Hepatocyte (in vitro differentiated cells): ENCODE measurements around the gene NAP1L1. TPM values are rescaled to one million over a fixed set of nuclear protein-coding genes. Genes with fewer than 3 reads are reported as not detected.

Source experiments
- DNase-seq: peaks from one replicate; pipeline ENCODE4 v3.0.0-alpha.2; 2016; ENCODE audit warnings: low spot score
- H2AFZ ChIP-seq: fragments of 200-600 bp; sonication (generic); 2 replicates; pipeline ENCODE4 v1.6.0; 2016; ENCODE audit warnings: antibody characterized with exemption, mild to moderate bottlenecking
- H3K27ac ChIP-seq: fragments of 200-600 bp; sonication (generic); 2 replicates; pipeline ENCODE4 v1.5.1; 2016; ENCODE audit warnings: mild to moderate bottlenecking
- H3K27me3 ChIP-seq: fragments of 200-600 bp; sonication (generic); 2 replicates; pipeline ENCODE4 v1.6.1; 2016
- H3K36me3 ChIP-seq: fragments of 200-600 bp; sonication (generic); replicated peaks from 2 replicates; pipeline ENCODE4 v1.5.1; 2016; ENCODE audit warnings: low read depth; ENCODE audit not compliant: insufficient read depth
- H3K4me1 ChIP-seq: fragments of 200-600 bp; sonication (generic); 2 replicates; pipeline ENCODE4 v1.5.1; 2016; ENCODE audit warnings: mild to moderate bottlenecking, moderate library complexity; ENCODE audit not compliant: insufficient read depth
- H3K4me2 ChIP-seq: fragments of 200-600 bp; sonication (generic); 2 replicates; pipeline ENCODE4 v1.6.0; 2016
- H3K4me3 ChIP-seq: fragments of 200-600 bp; sonication (generic); 2 replicates; pipeline ENCODE4 v1.5.1; 2016; ENCODE audit warnings: mild to moderate bottlenecking
- H3K79me2 ChIP-seq: fragments of 200-600 bp; sonication (generic); 2 replicates; pipeline ENCODE4 v1.6.0; 2017; ENCODE audit warnings: mild to moderate bottlenecking
- H3K9me2 ChIP-seq: fragments of 200-600 bp; sonication (generic); replicated peaks from 2 replicates; pipeline ENCODE4 v1.6.0; 2017; ENCODE audit warnings: mild to moderate bottlenecking; ENCODE audit not compliant: insufficient read depth
- H3K9me3 ChIP-seq: fragments of 200-600 bp; sonication (generic); 2 replicates; pipeline ENCODE4 v1.5.1; 2016; ENCODE audit warnings: low read depth, mild to moderate bottlenecking
- H4K20me1 ChIP-seq: fragments of 200-600 bp; sonication (generic); 2 replicates; pipeline ENCODE4 v1.6.0; 2016; ENCODE audit warnings: mild to moderate bottlenecking; ENCODE audit not compliant: insufficient read depth, poor library complexity, severe bottlenecking
- CTCF ChIP-seq: fragments of 200-600 bp; sonication (generic); IDR thresholded peaks from 2 replicates; pipeline ENCODE4 v1.5.1; 2016; ENCODE audit warnings: antibody characterized with exemption, mild to moderate bottlenecking; ENCODE audit not compliant: poor library complexity
- EZH2 ChIP-seq: fragments of 200-600 bp; sonication (generic); IDR thresholded peaks from 2 replicates; pipeline ENCODE4 v1.6.1; 2016; ENCODE audit warnings: antibody characterized with exemption, mild to moderate bottlenecking, borderline replicate concordance
- EZH2phosphoT487 ChIP-seq: fragments of 200-600 bp; sonication (generic); IDR thresholded peaks from one replicate; pipeline ENCODE4 v1.6.1; 2018; ENCODE audit warnings: antibody characterized with exemption, mild to moderate bottlenecking, low read depth, moderate library complexity; ENCODE audit not compliant: unreplicated experiment, severe bottlenecking
- WGBS: methylation state at CpG from one replicate; pipeline ENCODE4 v1.1.6; 2016; ENCODE audit warnings: low lambda C conversion rate; ENCODE audit errors: missing lambda C conversion rate; 5-methylcytosine and 5-hydroxymethylcytosine counted together
- polyA plus RNA-seq: library from polyadenylated mRNA; unstranded; fragments of >200 nt; fragmentation: Nextera tagmentation; extraction: Ambion mirVana; gene quantifications from 2 replicates; pipeline ENCODE4 v1.2.1, GENCODE V29; 2016
- total RNA-seq: library from RNA; depleted of rRNA; stranded (reverse); fragments of >200 nt; gene quantifications from 2 replicates; pipeline ENCODE4 v1.2.3, GENCODE V29; 2014

The NAP1L1 gene
- total and polyA plus RNA-seq, 2 experiments from 2014 or later, result 117 to 352 TPM

- no peaks in the 10 kb centered on the region for H3K9me2 ChIP-seq
- H3K4me1 ChIP-seq, result no peaks in the 10 kb centered on the region
- no peaks in the 10 kb centered on the region for H4K20me1 ChIP-seq
- H3K27me3 ChIP-seq, result no peaks in the 10 kb centered on the region
- H3K4me3 ChIP-seq, result no peak overlapping the region
- no peaks in the 10 kb centered on the region for H3K9me3 ChIP-seq
- H3K79me2 ChIP-seq, result no peaks in the 10 kb centered on the region
- DNase-seq, result no peak
- TF ChIP-seq EZH2phosphoT487 (no peak), EZH2 (no peak), CTCF (no peak)
- H3K36me3 ChIP-seq, result peaks cover 7% of the 10 kb centered on the region
- WGBS, result 76% methylated on average over 2 of the region's 2 CpGs
- H3K4me2 ChIP-seq, result no peak overlapping the region
- no peak overlapping the region for H3K27ac ChIP-seq
- H2AFZ ChIP-seq, result no peak overlapping the region
Measured at GRCh38 chr12:76047060-76047459, 37.4 kb downstream of the NAP1L1 start.

- H3K27ac ChIP-seq, result no peak overlapping the region
- H3K27me3 ChIP-seq, result no peaks in the 10 kb centered on the region
- H3K4me3 ChIP-seq, result no peak overlapping the region
- H2AFZ ChIP-seq, result no peak overlapping the region
- H3K9me3 ChIP-seq, result no peaks in the 10 kb centered on the region
- WGBS, result 96% methylated on average over 4 of the region's 4 CpGs
- no peak for DNase-seq
- TF ChIP-seq CTCF (no peak), EZH2 (no peak), EZH2phosphoT487 (no peak)
- no peaks in the 10 kb centered on the region for H4K20me1 ChIP-seq
- no peak overlapping the region for H3K4me2 ChIP-seq
- no peaks in the 10 kb centered on the region for H3K79me2 ChIP-seq
- no peaks in the 10 kb centered on the region for H3K4me1 ChIP-seq
- no peaks in the 10 kb centered on the region for H3K9me2 ChIP-seq
- H3K36me3 ChIP-seq, result no peaks in the 10 kb centered on the region
Measured at GRCh38 chr12:76043377-76043776, 41.1 kb downstream of the NAP1L1 start.

GRCh38 chr12:76042147-76042546, 42.3 kb downstream of the NAP1L1 start:
- whole genome bisulfite sequencing, result 99% methylated on average over 2 of the region's 2 CpGs

More at GRCh38 chr12:76042147-76042546, 42.3 kb downstream of the NAP1L1 start:
- H3K79me2 ChIP-seq, result no peaks in the 10 kb centered on the region
- H4K20me1 ChIP-seq, result no peaks in the 10 kb centered on the region
- no peak for DNase-seq
- no peak overlapping the region for H3K27ac ChIP-seq
- H3K4me1 ChIP-seq, result no peaks in the 10 kb centered on the region
- no peaks in the 10 kb centered on the region for H3K36me3 ChIP-seq
- H3K9me3 ChIP-seq, result no peaks in the 10 kb centered on the region
- H2AFZ ChIP-seq, result no peak overlapping the region
- H3K27me3 ChIP-seq, result no peaks in the 10 kb centered on the region
- no peaks in the 10 kb centered on the region for H3K9me2 ChIP-seq
- TF ChIP-seq CTCF (no peak), EZH2phosphoT487 (no peak), EZH2 (no peak)
- H3K4me2 ChIP-seq, result no peak overlapping the region
- no peak overlapping the region for H3K4me3 ChIP-seq
